Measurements from ENCODE around the gene ARSG.

Gene ARSG

DNA sequence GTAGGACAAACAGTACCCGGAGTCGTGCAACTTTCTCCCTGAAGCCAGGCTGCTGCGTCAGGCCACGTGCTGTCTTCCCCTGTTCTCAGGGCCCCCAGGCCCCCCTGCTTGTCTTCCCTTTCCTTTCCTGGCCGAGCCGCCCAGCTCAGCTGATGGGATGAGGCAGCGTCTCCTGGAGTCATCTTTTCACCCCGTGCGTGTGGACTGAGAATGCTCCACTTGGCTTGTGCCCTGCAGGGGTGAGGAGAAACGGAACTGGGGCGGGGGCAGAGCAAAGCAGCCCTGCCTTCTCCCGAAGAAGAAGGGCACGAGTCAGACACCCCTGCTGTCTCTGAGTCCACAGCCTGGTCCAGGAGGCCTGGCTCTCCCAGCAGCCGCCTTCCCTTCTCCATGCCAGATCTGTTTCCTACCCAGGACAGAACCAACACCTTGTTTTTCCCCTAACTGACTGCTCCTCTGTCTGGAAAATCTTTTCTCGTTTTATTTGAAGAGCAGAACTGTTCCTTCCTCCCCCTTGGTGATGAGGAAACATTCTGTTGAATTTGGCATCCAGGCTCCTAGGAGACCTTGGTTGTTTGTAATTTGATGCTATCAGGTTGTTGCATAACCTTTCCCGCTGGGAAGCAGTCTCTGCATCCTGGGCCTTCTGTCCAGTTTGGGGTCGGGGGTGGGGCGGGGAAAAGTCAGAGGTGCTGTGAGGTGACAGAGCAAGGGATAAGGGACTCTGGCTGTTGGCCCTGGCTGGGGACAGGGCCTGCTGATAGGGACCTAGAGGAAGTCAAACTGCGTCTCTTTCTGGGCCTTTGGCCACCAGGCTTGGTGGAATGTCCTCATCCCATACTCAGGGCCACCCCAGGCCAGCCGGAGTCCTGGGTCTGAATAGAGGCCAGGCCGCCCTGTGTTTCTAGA is 87.2 kb downstream of the ARSG start:
- DNase-seq (ENCODE audit: low spot score) = peak; percentile 86

DNA sequence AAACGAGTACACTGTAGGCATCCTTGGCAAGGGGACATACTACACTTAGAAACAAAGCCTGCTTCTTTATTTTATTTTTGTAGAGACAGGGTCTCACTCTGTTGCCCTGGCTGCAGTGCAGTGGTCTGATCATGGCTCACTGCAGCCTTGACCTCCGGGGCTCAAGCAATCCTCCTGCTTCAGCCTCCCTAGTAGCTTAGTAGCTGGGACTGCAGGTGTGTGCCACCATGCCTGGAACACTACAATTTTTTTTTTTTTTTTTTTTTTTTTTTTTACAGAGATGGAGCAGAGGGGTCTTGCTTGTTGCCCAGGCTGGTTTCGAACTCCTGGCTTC is 87.8 kb downstream of the ARSG start:
- no peak for DNase-seq (ENCODE audit: low spot score)

DNA sequence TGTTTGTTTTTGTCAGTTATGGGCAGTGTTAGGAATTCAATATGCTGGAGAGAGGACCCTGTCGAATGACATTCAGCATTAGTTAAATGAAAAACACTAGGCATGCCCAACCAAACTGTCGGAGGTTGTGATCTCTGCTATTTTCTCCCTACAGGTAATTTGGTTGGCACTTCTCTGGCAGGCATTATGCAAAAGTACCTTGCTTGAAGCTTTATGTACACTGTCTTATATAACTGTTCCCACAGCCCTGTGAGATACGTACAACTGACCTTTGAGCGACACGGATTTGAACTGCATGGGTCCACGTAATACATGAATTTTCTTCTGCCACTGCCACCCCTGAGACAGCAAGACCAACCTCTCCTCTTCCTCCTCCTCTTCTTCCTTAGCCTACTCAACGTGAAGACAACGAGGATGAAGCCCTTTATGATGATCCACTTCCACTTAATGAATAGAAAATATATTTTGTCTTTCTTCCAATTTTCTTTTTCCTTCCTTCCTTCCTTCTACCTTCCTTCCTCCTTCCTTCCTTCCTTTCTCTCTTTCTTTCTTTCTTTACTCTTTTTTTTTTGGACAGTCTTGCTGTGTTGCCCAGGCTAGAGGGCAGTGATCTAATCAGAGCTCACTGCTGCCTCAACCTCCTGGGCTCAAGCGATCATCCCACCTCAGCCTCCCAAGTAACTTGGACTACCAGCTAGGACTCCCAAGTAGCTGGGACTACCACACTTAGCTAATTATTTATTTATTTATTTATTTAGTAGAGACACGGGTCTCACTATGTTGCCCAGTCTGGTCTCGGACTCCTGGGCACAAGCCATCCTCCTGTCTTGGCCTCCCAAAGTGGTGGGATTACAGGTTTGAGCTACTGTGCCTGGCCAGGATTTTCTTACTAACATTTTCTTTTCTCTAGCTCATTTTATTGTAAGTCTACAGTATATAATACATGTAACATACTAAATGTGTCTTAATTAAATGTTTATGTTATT is 88.7 kb downstream of the ARSG start:
- no peak for DNase-seq (ENCODE audit: low spot score)

DNA sequence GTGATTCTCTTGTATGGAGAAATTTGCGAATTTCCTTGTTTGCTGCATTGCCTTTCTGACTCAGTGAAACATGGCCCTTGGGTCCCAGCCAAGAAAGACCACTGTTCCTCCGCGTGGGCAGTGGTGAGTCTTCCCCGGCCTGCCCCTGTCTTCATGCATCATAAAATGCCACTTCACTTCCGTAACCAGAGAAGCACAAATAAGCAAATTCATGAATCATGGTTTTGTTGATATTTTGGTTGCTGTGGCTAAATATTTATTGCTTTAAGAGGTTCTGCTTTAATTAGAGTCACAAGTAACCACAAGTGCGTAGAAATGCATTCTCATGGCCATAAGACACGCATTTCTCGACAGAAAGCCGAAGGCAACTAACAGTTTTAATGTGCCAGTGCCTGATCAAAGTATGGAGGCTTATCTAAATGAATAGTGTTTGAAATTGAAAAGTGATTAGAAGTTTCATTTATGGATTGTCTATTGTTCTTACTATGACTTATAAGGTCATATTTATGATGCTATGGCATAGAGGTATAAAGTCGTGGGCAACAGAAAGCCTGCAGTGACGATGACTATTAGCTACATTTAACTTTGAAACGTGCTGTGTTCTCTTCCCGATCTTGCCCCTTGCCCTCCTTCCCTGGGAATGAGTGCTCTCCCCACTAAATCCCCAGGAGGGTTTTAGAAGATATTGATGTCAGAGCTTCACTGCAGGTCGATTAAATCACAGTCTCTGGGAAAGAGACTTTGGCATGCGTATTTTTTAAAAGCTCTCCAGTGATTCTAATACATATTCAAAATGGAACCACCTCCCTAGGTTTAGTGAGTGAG is 90.0 kb downstream of the ARSG start:
- peak; percentile 77 for DNase-seq (ENCODE audit: low spot score)

DNA sequence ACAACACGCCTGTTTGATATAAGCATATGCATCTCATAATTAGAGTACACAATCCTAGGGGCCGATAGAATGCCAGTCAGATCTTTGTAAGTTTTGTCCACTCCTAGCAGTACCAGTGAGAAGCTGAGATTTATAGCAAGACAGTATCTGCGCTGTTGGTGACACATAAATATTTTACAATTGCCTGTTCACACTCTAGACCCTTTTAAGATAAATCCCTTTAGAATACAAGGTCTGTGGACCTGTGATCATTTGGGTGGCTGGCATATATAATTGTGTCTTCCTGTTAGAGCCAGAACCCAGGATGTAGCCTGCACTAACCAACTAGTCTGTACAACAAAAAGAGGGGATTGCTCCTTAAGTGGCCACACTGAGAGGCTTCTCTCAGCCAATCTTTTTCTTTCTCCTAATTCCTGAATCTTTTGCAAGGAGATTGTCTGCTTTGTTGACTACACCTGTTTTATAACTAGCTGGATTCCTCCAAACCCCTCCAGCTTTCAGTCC is 91.3 kb downstream of the ARSG start:
- no peak for DNase-seq (ENCODE audit: low spot score)

DNA sequence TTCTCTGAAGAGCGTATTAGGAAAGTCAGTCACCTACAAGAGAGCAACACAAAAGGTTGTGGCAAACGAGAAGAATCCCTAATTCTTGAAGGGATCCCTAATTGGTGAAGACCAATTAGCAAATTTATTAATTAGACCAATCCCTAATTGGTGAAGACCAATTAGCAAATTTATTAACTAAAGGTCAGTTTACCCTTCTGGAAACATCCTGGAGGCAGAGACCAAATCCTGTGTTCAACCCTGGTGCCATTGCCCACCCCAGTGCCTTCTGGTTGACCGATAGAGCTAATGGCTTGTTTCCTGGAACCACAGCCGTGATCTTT is 91.8 kb downstream of the ARSG start:
- DNase-seq (ENCODE audit: low spot score) = no peak

DNA sequence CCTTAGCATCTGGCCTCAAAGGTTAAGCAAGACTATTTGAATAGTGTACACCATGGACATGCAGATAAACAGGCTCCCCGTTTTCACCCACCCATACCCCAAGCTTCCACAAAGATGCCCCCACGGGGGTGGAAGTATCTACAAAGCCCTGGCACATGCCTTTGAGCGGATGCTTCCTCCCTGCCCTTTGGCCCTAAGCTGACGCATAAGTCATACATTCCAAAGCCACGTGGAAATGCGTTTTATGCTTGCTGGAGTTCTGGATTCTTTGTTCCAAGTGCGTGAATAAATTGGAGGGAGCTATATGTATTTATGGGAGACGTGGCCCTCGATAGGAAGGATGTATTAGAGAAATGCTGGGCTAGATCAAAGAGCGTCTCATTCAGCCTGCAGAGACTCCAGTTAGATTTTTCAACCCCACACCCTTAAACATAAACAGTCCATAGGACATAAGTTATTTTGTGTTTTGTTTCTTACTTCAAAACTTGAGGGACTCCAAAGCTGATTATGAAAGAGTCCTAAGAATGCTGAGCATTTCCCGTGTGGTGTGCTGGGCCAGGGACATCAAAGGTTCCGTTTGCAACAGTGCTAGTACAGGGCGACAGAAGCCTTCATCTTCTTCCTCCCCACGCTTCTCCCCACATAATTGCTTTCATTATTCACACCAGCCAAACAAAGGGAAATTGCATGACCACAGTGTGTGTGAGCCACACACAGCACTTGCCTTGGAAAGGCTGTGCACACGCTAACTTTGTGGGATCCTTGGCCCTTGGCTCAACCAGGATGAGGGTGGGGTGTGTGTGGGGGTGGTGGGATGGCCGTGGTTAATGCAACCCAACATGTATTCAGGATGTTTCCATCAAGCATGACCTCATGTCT is 92.4 kb downstream of the ARSG start:
- peak; percentile 61 for DNase-seq (ENCODE audit: low spot score)

DNA sequence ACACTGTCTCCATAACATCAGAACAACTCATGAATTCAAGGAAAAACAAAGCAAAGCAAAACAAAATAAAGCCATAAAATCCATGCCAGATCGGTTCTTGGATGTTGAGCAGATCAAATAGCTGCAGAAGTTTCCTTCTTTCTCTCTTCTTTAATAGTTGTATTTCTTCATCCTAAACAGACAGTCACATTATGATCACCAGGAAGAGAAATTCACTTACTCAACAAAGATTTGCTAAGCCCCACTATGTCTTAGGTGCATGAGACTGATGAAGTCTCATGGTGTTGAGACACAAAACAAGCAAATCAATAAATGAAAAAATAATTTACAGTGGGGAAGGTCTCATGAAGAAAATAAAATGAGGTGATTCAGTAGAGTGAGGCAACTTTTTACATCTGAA is 93.2 kb downstream of the ARSG start:
- DNase-seq (ENCODE audit: low spot score) = no peak

DNA sequence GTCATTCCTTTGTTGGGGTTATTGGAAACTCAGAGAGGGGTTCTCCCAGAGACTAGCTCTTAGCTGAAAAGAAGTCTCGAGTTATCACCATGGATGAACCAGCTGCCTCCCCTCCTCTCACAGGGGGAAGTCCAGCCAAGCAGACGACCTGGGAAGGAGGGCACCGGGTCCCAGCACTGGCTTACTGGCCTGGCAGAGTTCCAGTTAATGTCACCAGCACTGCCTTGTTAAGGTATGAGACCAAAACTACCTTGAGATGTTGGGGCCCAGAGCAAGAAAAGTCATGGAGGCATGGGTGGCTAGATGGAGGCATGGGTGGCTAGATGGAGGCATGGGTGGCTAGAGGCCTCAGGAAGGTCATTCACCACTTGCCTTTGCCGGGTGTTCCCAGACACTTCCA is 93.6 kb downstream of the ARSG start:
- no peak for DNase-seq (ENCODE audit: low spot score)

DNA sequence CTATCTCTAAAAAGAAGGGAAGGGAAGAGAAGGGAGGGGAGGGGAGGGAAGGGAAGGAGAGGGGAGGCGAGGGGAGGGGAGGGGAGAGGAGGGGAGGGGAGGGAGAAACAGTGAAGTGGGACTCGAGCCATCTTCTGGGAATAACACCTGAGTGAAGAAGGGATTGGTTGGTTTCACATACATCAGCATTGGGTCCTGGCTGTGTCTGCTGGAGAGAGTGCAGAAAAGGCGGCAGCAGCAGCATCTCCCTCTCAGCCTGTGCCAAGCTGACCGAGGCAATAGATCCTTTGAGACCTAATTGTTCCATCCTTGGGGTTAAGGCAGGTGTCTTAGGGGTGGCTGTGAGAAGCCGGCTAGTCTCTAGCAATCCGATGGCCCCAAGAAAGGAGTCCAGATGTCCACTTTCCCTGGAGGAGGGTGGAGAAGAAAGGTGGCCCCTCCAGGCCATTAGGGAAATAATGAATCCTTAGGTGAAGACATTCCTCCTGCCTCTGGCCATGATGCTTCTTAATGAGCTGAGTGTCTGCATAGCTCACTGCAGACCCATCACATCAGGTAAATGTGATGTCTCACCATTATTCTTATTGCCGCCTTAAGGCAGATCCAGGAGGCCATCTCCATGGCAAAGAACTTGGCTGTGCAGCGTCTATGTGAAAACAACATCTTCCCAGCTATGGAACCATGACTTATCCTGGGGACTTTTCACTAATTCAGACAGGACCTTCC is 94.4 kb downstream of the ARSG start:
- DNase-seq (ENCODE audit: low spot score) = no peak

DNA sequence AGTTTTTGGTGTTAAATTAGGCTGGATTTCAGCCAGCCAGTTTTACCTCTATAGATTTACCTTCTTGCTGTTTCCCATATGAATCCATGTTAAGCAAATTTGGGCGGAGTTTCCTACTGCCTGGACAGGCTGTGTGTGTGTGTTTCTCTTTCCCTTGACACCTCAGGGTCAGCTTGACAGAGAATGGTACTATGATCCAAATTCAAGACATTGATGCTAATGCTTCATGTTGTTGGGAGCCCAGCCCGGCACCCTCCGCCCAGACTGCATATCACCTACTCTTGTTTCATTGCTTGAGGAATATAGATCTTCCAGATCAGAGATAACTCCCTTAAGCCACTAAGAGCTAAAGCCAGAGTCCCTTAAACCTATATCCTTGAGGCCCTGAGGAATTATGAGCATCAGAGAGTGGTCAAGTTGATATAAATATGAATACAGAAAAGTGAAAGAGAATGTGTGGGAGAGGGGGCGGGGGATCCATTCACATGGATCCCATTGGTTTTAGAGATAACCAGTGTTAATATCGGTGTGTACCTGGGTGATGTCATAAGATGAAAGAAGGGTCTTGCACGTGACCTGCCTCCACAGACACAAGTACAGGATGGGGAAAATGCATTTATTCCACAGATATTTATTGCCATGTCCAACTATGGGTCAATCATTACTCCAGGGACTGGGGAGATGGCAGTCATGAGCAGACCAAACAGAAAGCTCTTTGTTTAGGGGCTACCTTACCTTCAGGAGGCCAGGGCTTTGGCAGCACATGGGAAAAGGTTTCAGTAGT is 96.3 kb downstream of the ARSG start:
- DNase-seq (ENCODE audit: low spot score) = no peak

DNA sequence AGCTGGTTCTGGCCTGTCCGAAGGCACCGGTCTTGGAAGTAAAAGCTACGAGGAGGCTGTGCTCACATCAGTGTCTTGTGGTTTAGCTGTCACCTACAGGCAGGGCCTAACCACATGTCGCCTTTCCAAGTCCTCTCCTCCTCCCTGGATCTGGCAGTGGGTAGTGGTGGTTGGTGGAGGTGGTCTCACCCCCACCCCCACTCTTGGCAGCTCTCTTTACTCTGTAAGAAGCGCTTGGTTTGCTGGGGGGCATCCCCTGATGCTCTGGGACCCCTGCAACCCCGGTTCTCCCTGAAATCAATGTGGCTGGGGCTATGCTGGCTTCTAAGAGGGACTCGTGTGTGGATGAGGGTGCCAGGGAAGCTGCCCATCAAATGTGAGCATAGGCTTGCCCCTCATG is 97.7 kb downstream of the ARSG start:
- DNase-seq (ENCODE audit: low spot score) = no peak

DNA sequence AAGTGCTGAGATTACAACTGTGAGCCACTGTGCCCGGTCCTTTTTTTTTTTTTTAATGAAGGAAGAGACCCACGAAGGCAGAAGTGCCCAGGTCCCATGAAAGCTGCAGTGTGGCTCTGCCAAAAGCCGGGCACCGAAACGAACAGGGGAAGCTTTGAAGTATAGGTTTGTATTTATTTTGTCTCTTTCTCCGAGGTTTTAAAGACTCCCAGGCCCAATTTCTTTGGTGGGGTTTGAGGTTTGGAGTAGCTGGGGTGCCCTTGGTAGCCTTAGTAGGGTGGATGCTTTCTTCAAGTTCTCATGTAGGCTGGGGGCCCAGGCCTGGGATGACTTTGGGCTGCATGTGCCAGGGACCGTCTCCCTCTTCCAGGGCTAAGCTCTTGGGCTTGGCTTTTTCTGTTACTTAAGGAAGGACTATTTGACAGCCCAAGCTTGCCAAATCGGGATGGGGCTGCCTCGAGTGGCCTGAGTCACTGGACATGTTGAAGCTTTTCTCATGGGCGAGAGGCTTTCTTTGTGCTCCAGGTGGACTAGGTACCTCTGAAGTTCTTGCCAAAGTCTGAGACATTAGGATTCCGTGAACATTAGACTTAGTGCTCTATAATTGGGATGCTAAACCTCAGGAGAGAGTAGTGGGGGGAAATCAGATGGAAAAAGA is 99.7 kb downstream of the ARSG start:
- DNase-seq (ENCODE audit: low spot score) = no peak

DNA sequence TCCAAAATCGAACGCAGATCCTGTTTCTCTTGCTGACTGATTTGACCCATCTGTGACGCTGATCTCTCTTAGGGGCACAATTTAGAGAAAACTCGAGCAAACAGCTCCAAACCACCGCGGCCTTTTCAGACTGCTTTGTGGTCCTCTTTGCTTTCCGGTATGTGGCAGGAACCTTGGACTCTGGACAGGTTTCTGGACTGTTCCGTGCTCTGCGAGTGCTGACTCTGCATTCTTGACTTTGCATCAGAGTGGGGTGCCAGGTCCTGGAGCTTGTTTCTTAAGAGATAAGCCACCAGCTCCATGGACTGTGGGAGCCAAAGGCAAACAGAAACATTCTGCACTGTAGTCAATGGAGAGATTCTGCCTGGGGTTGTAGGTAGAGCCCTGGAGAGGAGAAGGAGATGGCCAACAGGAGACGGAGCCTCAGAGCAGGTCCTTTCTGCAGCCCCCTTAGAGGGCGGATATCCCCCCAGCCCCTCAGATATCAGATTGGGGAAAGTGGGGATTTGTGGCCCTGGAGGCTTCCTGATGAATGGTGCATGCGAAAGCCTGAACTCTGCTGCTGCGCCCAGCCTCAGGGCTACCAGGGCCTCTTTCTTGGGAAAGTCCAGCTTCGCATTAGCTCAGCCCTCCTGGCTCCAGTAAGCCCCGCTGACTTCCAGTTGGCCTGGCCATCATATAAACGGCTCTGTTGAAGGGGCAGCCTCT is 100.4 kb downstream of the ARSG start:
- DNase-seq (ENCODE audit: low spot score) = no peak

DNA sequence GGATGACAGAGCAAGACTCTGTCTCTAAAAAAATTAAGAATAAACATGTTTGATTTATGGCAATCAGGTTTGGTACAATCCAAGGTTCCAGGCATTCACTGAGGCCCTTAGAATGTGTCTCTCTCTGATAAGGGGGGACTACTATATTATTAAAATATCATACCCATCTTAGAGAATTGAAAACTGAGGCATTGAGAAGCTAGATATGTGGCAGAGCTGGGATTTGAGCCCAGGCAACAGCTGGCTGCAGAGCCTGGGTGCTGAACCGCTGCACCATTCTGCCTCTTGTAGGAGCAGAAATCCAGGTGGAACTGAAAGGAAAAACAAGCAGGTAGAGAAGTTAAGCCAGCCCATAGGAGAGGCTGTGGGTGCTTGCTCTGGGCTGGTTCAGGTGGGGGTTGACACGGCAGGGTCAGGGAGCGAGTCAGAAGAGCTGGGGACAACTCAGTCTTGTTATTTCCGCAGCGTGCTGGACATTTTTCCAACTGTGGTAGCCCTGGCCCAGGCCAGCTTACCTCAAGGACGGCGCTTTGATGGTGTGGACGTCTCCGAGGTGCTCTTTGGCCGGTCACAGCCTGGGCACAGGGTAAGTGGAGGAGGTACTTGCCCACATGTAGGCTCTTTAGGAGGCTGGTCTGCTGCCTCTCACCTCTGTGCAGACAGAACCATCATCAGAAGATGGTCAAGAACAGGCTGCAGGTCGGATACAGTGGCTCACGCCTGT is 103.5 kb downstream of the ARSG start:
- DNase-seq (ENCODE audit: low spot score) = no peak

DNA sequence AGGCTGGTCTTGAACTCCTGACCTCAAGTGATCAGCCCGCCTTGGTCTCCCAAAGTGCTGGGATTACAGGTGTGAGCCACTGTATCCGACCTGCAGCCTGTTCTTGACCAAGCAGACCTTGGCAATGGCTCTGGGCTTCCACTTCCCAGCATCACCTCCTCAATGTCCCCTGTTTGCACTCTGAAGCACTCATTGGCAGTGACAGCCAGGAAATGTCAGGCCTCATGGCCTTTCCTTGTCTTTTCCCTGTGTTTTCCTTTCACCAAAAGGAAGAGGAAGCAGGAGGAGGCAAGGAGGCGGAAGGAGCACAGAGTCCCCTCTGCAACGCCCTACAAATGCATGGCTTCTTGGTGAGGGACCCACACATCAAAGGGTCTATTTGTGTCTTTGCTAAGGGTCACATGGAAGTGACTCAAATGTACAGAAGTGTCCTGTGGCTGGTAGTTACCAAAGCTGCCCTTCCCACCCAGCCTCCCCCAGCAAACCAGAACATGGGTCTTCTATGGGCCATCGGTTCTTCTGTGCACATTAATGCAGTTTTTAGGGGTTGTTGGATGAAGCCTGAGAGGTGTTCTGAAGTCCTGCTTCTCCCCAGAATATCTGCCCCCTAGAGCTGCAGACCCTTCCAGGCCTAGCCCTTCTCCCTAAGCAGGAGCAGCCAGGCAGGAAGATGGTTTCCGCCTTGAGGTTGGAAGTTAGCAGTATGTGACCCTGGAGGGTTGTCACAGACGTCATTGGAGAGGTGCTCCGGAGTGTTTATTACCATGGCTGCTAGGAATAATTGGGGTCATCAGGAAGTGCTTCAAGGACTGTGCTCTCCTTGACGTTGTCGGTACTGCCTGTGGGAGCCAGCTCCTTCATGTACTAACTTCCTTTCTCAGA is 105.2 kb downstream of the ARSG start:
- DNase-seq (ENCODE audit: low spot score) = no peak

DNA sequence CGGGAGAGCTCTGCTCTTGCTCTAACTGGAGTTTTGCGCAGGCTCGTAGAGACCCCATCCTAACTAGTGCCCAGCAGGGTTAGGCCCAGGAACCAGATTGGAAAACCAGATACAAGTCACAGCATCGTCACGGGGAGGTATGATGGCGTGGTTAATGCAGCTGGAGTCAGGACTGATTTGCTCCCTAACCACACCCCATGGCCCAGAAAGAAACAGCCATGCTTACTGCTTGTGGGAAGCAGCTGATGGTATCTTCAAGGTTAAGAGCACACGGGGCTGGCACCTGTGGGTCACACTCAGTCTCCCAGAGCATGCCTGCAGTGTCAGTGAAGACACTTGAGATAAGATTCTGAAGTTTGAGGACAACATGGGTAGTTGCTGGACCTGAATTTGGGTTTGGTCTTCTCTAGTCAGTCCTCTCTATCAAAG is 105.8 kb downstream of the ARSG start:
- DNase-seq (ENCODE audit: low spot score) = no peak
